Liver (tissue), 9 donors: ENCODE results near the gene ZNF680. TPM values are rescaled to one million over a fixed set of nuclear protein-coding genes. Genes with fewer than 3 reads are reported as not detected.

Source experiments
- DNase-seq: peaks from one replicate; pipeline ENCODE4 v3.0.0-alpha.2; 2017; ENCODE audit warnings: low spot score
- H3K27ac ChIP-seq, 2 donors: one replicate each; pipeline ENCODE4 v1.7.0; 2013; ENCODE audit warnings: inconsistent platforms in 2 of 2, low read length in 2 of 2, control low read depth in 1 of 2, low read depth in 1 of 2, mild to moderate bottlenecking in 1 of 2
- H3K27me3 ChIP-seq, 4 donors: one replicate each; pipeline versions ENCODE4 v1.6.1 to v1.7.0; 2013; ENCODE audit warnings: low read length in 3 of 4, inconsistent platforms in 1 of 4, mild to moderate bottlenecking in 1 of 4, moderate library complexity in 1 of 4; ENCODE audit not compliant: control insufficient read depth in 4 of 4, insufficient read depth in 4 of 4
- H3K36me3 ChIP-seq, 4 donors: one replicate each; pipeline versions ENCODE4 v1.6.1 to v1.7.0; 2013; ENCODE audit warnings: low read length in 3 of 4, mild to moderate bottlenecking in 3 of 4, low read depth in 1 of 4, moderate library complexity in 1 of 4; ENCODE audit not compliant: control insufficient read depth in 4 of 4, insufficient read depth in 3 of 4
- H3K4me1 ChIP-seq, 4 donors: one replicate each; pipeline versions ENCODE4 v1.6.1 to v1.7.0; 2013; ENCODE audit warnings: low read length in 3 of 4, mild to moderate bottlenecking in 3 of 4, moderate library complexity in 1 of 4; ENCODE audit not compliant: control insufficient read depth in 4 of 4, insufficient read depth in 4 of 4
- H3K4me3 ChIP-seq, 3 donors: one replicate each; pipeline versions ENCODE4 v1.6.1 to v1.7.0; 2013; ENCODE audit warnings: low read length in 3 of 3, control low read depth in 1 of 3, low read depth in 1 of 3, mild to moderate bottlenecking in 1 of 3
- H3K9ac ChIP-seq, 2 donors: one replicate each; pipeline ENCODE4 v1.7.0; 2013; ENCODE audit warnings: low read length in 2 of 2, mild to moderate bottlenecking in 2 of 2, moderate library complexity in 2 of 2, control low read depth in 1 of 2, low read depth in 1 of 2
- H3K9me3 ChIP-seq, 4 donors: one replicate each; pipeline versions ENCODE4 v1.6.1 to v1.7.0; 2013; ENCODE audit warnings: low read length in 3 of 4; ENCODE audit not compliant: control insufficient read depth in 4 of 4
- EGR1 ChIP-seq, 2 donors: IDR thresholded peaks; 2 replicates each; pipeline ENCODE4 v1.6.1; 2016 to 2018; ENCODE audit warnings: antibody characterized with exemption in 2 of 2, low read depth in 2 of 2
- FOXA1 ChIP-seq: IDR thresholded peaks from 2 replicates; pipeline ENCODE4 v1.6.1; 2016; ENCODE audit warnings: antibody characterized with exemption
- FOXA2 ChIP-seq: IDR thresholded peaks from 2 replicates; pipeline ENCODE4 v1.6.1; 2016; ENCODE audit warnings: antibody characterized with exemption
- GABPA ChIP-seq, 2 donors: IDR thresholded peaks in 1 of 2; conservative IDR thresholded peaks in 1 of 2; 2 replicates each; pipeline ENCODE4 v1.6.1; 2016; ENCODE audit warnings: antibody characterized with exemption in 2 of 2, mild to moderate bottlenecking in 1 of 2, moderate library complexity in 1 of 2
- HNF4A ChIP-seq, 2 donors: conservative IDR thresholded peaks; 2 replicates each; pipeline ENCODE4 v1.6.1; 2016; ENCODE audit warnings: antibody characterized with exemption in 2 of 2, mild to moderate bottlenecking in 2 of 2
- HNF4G ChIP-seq: IDR thresholded peaks from 2 replicates; pipeline ENCODE4 v1.6.1; 2016; ENCODE audit warnings: antibody characterized with exemption
- JUND ChIP-seq, 2 donors: IDR thresholded peaks; 2 replicates each; pipeline ENCODE4 v1.6.1; 2016; ENCODE audit warnings: antibody characterized with exemption in 2 of 2
- NR2F2 ChIP-seq: IDR thresholded peaks from 2 replicates; pipeline ENCODE4 v1.6.1; 2016; ENCODE audit warnings: antibody characterized with exemption
- RAD21 ChIP-seq, 2 donors: IDR thresholded peaks; 2 replicates each; pipeline ENCODE4 v1.6.1; 2016; ENCODE audit warnings: antibody characterized with exemption in 2 of 2, mild to moderate bottlenecking in 2 of 2
- RXRA ChIP-seq, 2 donors: IDR thresholded peaks; 2 replicates each; pipeline ENCODE4 v1.6.1; 2017 to 2018; ENCODE audit warnings: antibody characterized with exemption in 2 of 2, mild to moderate bottlenecking in 1 of 2
- SP1 ChIP-seq: IDR thresholded peaks from 2 replicates; pipeline ENCODE4 v1.6.1; 2018; ENCODE audit warnings: antibody characterized with exemption, mild to moderate bottlenecking
- TAF1 ChIP-seq: conservative IDR thresholded peaks from 2 replicates; pipeline ENCODE4 v1.6.1; 2016; ENCODE audit warnings: antibody characterized with exemption, mild to moderate bottlenecking
- YY1 ChIP-seq: IDR thresholded peaks from 2 replicates; pipeline ENCODE4 v1.6.1; 2016; ENCODE audit warnings: antibody characterized with exemption, mild to moderate bottlenecking
- WGBS: extraction: QIAGEN DNeasy Blood & Tissue Kit; methylation state at CpG from one replicate; pipeline ENCODE4 v1.1.7; 2013; 5-methylcytosine and 5-hydroxymethylcytosine counted together
- polyA plus RNA-seq, 2 donors: library from polyadenylated mRNA; stranded (reverse) in 1 of 2; unstranded in 1 of 2; fragments of 200-250 nt in 1 of 2; fragments of >200 nt in 1 of 2; fragmentation: Nextera tagmentation in 1 of 2; extraction: Ambion mirVana in 1 of 2; gene quantifications; one replicate each; pipeline versions ENCODE4 v1.2.1 to v1.2.3, GENCODE V29; 2013 to 2015
- total RNA-seq, 2 donors: library from RNA; depleted of rRNA; stranded (reverse); fragments of >200 nt; gene quantifications; one replicate each; pipeline ENCODE4 v1.2.3, GENCODE V29; 2014
- TF ChIP-seq, protein P1 (sequence below): IDR thresholded peaks from 2 replicates; pipeline ENCODE4 v1.6.1; 2016; ENCODE audit warnings: antibody characterized with exemption
- TF ChIP-seq, protein P2 (sequence below): IDR thresholded peaks from 2 replicates; pipeline ENCODE4 v1.6.1; 2016; ENCODE audit warnings: antibody characterized with exemption, mild to moderate bottlenecking
- TF ChIP-seq, protein P3 (sequence below): fragments of 150-350 bp; IDR thresholded peaks from 2 replicates; pipeline ENCODE4 v1.5.1; 2017; ENCODE audit warnings: improper control_type of control experiment, low read depth, low read length; ENCODE audit not compliant: missing input control
- TF ChIP-seq, protein P4 (sequence below): IDR thresholded peaks from 2 replicates; pipeline ENCODE4 v1.6.1; 2016; ENCODE audit warnings: antibody characterized with exemption
- TF ChIP-seq, protein P5 (sequence below): IDR thresholded peaks from 2 replicates; pipeline ENCODE4 v1.6.1; 2016; ENCODE audit warnings: antibody characterized with exemption
- donor health status: healthy.
- donor health status: healthy.
- donor health status: healthy.
- donor health status: healthy.
- donor health status: healthy.

ZNF680 gene
- total RNA-seq: 10 to 100 TPM in 1 of 2 donors, 1 to 10 TPM in 1; 6.4 to 20.8 TPM
- 1 to 10 TPM; 3.8 to 4.5 TPM for polyA plus RNA-seq

DNA sequence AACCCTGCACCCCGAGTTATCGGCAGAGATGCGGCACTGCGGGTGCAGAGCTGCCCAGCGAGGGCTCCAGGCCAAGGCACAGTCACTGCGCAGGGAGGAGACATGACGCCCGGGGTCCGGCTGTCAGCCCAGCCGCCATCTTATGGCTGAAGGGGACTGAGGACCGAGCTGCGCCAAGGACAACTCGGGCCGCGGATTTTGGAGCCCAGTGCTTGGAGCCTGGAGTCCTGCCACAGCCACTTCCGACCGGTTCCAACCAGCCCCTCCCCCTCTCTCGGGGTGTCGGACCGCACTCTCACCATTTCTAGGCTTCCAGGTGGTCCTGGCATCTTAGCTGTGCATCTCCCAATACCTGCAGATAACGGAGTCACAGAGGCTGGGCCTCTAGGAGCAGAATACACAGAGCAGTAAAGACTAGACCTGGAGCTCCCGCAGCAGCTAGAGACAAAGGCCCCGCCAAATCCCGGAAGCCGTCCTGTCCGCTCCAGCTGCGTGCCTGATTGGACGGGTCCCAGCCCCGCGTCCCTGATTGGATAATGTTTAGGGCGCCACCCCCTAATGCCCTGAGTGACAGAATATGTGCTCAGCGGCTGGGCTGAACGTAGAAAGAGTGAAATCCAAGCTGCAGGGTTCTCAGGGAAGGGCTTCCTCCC lies at the start of gene ZNF680:
Gene ZNF680, minus strand, starts transcription at position 446 of the 653 bp plus-strand sequence. Its CDS starts 117 bp downstream, at position 329.
- Histone ChIP-seq H3K9me3 (no peaks in the 10 kb centered on the region), H3K36me3 (no peaks in the 10 kb centered on the region), H3K4me3 (peak within 1 kb of the TSS; percentile 79 to 99 (median 97)), H3K9ac (peak within 1 kb of the TSS; percentile 76 to 94), H3K4me1 (peaks cover 0 to 16% (median 8%) of the 10 kb centered on the region in 4 donors), H3K27ac (peak within 1 kb of the TSS; percentile 64 to 90), H3K27me3 (no peaks in the 10 kb centered on the region)
- DNase-seq: peak; percentile 88
- TF ChIP-seq RAD21 (IDR thresholded peaks at IDR 0.05) (peak in 1 of 2 donors; percentile 29), YY1 (peak; percentile 96), RXRA (IDR thresholded peaks at IDR 0.05) (no peak), SP1 (peak; percentile 88), JUND (IDR thresholded peaks at IDR 0.05) (no peak), TAF1 (peak; percentile 85), FOXA2 (no peak), FOXA1 (no peak), HNF4G (no peak), EGR1 (IDR thresholded peaks at IDR 0.05; ENCODE audit: low read depth in 2 of 2) (no peak), GABPA (IDR thresholded peaks at IDR 0.05 in 1 of 2, conservative IDR thresholded peaks at IDR 0.05 in 1 of 2) (peak in 1 of 2 donors; percentile 75), HNF4A (conservative IDR thresholded peaks at IDR 0.05) (peak in 1 of 2 donors; percentile 8), NR2F2 (no peak)
- TF ChIP-seq, protein P1, sequence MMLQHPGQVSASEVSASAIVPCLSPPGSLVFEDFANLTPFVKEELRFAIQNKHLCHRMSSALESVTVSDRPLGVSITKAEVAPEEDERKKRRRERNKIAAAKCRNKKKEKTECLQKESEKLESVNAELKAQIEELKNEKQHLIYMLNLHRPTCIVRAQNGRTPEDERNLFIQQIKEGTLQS: no peak
- TF ChIP-seq, protein P2, sequence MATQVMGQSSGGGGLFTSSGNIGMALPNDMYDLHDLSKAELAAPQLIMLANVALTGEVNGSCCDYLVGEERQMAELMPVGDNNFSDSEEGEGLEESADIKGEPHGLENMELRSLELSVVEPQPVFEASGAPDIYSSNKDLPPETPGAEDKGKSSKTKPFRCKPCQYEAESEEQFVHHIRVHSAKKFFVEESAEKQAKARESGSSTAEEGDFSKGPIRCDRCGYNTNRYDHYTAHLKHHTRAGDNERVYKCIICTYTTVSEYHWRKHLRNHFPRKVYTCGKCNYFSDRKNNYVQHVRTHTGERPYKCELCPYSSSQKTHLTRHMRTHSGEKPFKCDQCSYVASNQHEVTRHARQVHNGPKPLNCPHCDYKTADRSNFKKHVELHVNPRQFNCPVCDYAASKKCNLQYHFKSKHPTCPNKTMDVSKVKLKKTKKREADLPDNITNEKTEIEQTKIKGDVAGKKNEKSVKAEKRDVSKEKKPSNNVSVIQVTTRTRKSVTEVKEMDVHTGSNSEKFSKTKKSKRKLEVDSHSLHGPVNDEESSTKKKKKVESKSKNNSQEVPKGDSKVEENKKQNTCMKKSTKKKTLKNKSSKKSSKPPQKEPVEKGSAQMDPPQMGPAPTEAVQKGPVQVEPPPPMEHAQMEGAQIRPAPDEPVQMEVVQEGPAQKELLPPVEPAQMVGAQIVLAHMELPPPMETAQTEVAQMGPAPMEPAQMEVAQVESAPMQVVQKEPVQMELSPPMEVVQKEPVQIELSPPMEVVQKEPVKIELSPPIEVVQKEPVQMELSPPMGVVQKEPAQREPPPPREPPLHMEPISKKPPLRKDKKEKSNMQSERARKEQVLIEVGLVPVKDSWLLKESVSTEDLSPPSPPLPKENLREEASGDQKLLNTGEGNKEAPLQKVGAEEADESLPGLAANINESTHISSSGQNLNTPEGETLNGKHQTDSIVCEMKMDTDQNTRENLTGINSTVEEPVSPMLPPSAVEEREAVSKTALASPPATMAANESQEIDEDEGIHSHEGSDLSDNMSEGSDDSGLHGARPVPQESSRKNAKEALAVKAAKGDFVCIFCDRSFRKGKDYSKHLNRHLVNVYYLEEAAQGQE: peak; percentile 89
- TF ChIP-seq, protein P3, sequence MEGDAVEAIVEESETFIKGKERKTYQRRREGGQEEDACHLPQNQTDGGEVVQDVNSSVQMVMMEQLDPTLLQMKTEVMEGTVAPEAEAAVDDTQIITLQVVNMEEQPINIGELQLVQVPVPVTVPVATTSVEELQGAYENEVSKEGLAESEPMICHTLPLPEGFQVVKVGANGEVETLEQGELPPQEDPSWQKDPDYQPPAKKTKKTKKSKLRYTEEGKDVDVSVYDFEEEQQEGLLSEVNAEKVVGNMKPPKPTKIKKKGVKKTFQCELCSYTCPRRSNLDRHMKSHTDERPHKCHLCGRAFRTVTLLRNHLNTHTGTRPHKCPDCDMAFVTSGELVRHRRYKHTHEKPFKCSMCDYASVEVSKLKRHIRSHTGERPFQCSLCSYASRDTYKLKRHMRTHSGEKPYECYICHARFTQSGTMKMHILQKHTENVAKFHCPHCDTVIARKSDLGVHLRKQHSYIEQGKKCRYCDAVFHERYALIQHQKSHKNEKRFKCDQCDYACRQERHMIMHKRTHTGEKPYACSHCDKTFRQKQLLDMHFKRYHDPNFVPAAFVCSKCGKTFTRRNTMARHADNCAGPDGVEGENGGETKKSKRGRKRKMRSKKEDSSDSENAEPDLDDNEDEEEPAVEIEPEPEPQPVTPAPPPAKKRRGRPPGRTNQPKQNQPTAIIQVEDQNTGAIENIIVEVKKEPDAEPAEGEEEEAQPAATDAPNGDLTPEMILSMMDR: no peak
- TF ChIP-seq, protein P4, sequence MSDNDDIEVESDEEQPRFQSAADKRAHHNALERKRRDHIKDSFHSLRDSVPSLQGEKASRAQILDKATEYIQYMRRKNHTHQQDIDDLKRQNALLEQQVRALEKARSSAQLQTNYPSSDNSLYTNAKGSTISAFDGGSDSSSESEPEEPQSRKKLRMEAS: peak; percentile 57
- TF ChIP-seq, protein P5, sequence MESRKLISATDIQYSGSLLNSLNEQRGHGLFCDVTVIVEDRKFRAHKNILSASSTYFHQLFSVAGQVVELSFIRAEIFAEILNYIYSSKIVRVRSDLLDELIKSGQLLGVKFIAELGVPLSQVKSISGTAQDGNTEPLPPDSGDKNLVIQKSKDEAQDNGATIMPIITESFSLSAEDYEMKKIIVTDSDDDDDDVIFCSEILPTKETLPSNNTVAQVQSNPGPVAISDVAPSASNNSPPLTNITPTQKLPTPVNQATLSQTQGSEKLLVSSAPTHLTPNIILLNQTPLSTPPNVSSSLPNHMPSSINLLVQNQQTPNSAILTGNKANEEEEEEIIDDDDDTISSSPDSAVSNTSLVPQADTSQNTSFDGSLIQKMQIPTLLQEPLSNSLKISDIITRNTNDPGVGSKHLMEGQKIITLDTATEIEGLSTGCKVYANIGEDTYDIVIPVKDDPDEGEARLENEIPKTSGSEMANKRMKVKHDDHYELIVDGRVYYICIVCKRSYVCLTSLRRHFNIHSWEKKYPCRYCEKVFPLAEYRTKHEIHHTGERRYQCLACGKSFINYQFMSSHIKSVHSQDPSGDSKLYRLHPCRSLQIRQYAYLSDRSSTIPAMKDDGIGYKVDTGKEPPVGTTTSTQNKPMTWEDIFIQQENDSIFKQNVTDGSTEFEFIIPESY: no peak
- WGBS: under 1% methylated on average over 33 of the region's 33 CpGs
